ENCODE data around the gene PYGO1. TPM values are rescaled to one million over a fixed set of nuclear protein-coding genes. Genes with fewer than 3 reads are reported as not detected.

Gene PYGO1
- total and polyA plus RNA-seq, 11 donors: 1.1 to 8.2 (median 4.7) TPM

- no peak overlapping the region for H3K4me3 ChIP-seq
- DNase-seq (no peak), ATAC-seq (no peak)
- H3K27ac ChIP-seq: no peak overlapping the region
- H3K27me3 ChIP-seq: peaks cover 0 to 15% (median 0%) of the 10 kb centered on the region in 9 donors
- no peak for TF ChIP-seq CTCF (IDR thresholded peaks at IDR 0.05)
- TF ChIP-seq POLR2A (IDR thresholded peaks at IDR 0.05): no peak
- no peaks in the 10 kb centered on the region for H3K4me1 ChIP-seq
- no peaks in the 10 kb centered on the region for H3K36me3 ChIP-seq
- 75 to 94% (median 85%) methylated on average over 3 of the region's 3 CpGs for WGBS, 4 donors
- intact Hi-C loops (cut with DNase I): loop anchor here in 3 of 10 donors (10.0 kb wide), 2 partner anchors 112 to 122 kb away; no protein-coding TSS in a partner anchor
- peaks cover 0 to 7% (median 0%) of the 10 kb centered on the region in 12 donors for H3K9me3 ChIP-seq
These were observed 65.2 kb downstream of the PYGO1 start for GRCh38 chr15:55522742-55523450.

GRCh38 chr15:55518641-55519040 lies 69.5 kb downstream of the PYGO1 start:
- whole genome bisulfite sequencing, 4 donors: 80 to 88% (median 85%) methylated on average over 2 of the region's 2 CpGs
- Histone ChIP-seq H3K27me3 (peaks cover 0 to 2% (median 0%) of the 10 kb centered on the region in 9 donors), H3K4me1 (no peaks in the 10 kb centered on the region), H3K27ac (no peak overlapping the region), H3K36me3 (no peaks in the 10 kb centered on the region), H3K4me3 (no peak overlapping the region), H3K9me3 (peaks cover 0 to 7% (median 0%) of the 10 kb centered on the region in 12 donors)
- TF ChIP-seq POLR2A (IDR thresholded peaks at IDR 0.05): no peak
- peak in 1 of 12 donors; percentile 22 for TF ChIP-seq CTCF (IDR thresholded peaks at IDR 0.05)
- DNase-seq: no peak
- ATAC-seq: no peak
- intact Hi-C loops (cut with DNase I): no loop called here

GRCh38 chr15:55518009-55518408 lies 70.1 kb downstream of the PYGO1 start:
- H3K36me3 ChIP-seq: no peaks in the 10 kb centered on the region
- ATAC-seq (no peak), DNase-seq (no peak)
- H3K4me3 ChIP-seq: no peak overlapping the region
- peaks cover 0 to 4% (median 0%) of the 10 kb centered on the region in 9 donors for H3K27me3 ChIP-seq
- intact Hi-C loops (cut with DNase I): no loop called here
- H3K4me1 ChIP-seq: no peaks in the 10 kb centered on the region
- no peak overlapping the region for H3K27ac ChIP-seq
- 77 to 96% (median 89%) methylated on average over 3 of the region's 3 CpGs for WGBS, 4 donors
- H3K9me3 ChIP-seq: peaks cover 0 to 7% (median 0%) of the 10 kb centered on the region in 12 donors
- TF ChIP-seq POLR2A (IDR thresholded peaks at IDR 0.05) (no peak), CTCF (IDR thresholded peaks at IDR 0.05) (no peak)

- Histone ChIP-seq H3K4me3 (no peak overlapping the region), H3K27ac (no peak overlapping the region), H3K4me1 (no peaks in the 10 kb centered on the region), H3K9me3 (peaks cover 0 to 6% (median 0%) of the 10 kb centered on the region in 12 donors), H3K27me3 (peaks cover 0 to 4% (median 0%) of the 10 kb centered on the region in 9 donors), H3K36me3 (no peaks in the 10 kb centered on the region)
- DNase-seq: no peak
- WGBS, 4 donors: 91 to 95% (median 91%) methylated on average over 12 of the region's 12 CpGs
- ATAC-seq: no peak
- TF ChIP-seq CTCF (IDR thresholded peaks at IDR 0.05) (no peak), POLR2A (IDR thresholded peaks at IDR 0.05) (no peak)
- intact Hi-C loops (cut with DNase I): no loop called here
These were observed 72.0 kb downstream of the PYGO1 start for GRCh38 chr15:55515991-55516776.

Data from heart left ventricle (tissue), 16 donors.